Endothelial cell (in vitro differentiated cells): ENCODE data around the gene KCNB1. TPM values are rescaled to one million over a fixed set of nuclear protein-coding genes. Genes with fewer than 3 reads are reported as not detected.

Source experiments
- DNase-seq: peaks from one replicate; pipeline ENCODE4 v3.0.0; 2021; ENCODE audit warnings: low spot score
- H3K27ac Mint-ChIP-seq: one replicate; pipeline ENCODE4 v1.8.0; 2021; ENCODE audit warnings: mixed read lengths, inconsistent platforms; ENCODE audit not compliant: unreplicated experiment
- H3K27me3 Mint-ChIP-seq: one replicate; pipeline ENCODE4 v1.8.0; 2021; ENCODE audit warnings: mild to moderate bottlenecking, moderate library complexity, mixed read lengths, inconsistent platforms; ENCODE audit not compliant: unreplicated experiment
- H3K36me3 Mint-ChIP-seq: one replicate; pipeline ENCODE4 v1.8.0; 2021; ENCODE audit warnings: mild to moderate bottlenecking, low read depth, mixed read lengths, inconsistent platforms; ENCODE audit not compliant: unreplicated experiment
- H3K4me1 Mint-ChIP-seq: one replicate; pipeline ENCODE4 v1.8.0; 2021; ENCODE audit warnings: mild to moderate bottlenecking, mixed read lengths, inconsistent platforms; ENCODE audit not compliant: unreplicated experiment
- H3K4me3 Mint-ChIP-seq: one replicate; pipeline ENCODE4 v1.8.0; 2021; ENCODE audit warnings: mild to moderate bottlenecking, mixed read lengths, inconsistent platforms; ENCODE audit not compliant: unreplicated experiment
- H3K9me3 Mint-ChIP-seq: one replicate; pipeline ENCODE4 v1.8.0; 2021; ENCODE audit warnings: mixed read lengths, inconsistent platforms; ENCODE audit not compliant: unreplicated experiment
- CTCF ChIP-seq: fragments of 200-600 bp; sonication (generic); IDR thresholded peaks from one replicate; pipeline ENCODE4 v1.5.0; 2021; ENCODE audit warnings: antibody characterized with exemption; ENCODE audit not compliant: unreplicated experiment
- total RNA-seq: library from RNA; stranded (reverse); fragmentation: NEBNext Ultra II Directional; extraction: Animal tissue kit (Norgen Biotek cat#: 25700); gene quantifications from one replicate; pipeline ENCODE4 v1.2.1, GENCODE V29; 2021; ENCODE audit not compliant: unreplicated experiment

The KCNB1 gene
- total RNA-seq, 1 donor from 2014 or later: 0.36 TPM

DNA sequence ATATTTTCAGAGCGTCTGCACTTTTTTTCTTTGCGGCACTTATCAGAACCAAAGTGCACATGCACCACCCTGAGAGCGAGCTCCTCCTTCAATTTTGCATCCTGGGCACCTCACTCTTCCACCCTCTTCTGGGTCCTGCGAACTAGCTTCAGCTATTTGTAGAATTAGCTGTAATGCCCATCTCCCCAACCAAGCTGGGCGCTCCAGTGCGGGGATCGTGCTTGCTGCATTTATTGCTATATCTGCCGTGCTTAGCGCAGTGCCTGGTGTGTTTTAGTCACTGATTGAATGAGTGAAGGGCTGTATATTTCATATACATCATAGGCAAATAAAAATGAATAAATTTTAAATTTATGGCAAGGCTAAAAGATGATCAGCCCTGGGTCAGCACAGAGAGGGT is 75.8 kb downstream of the KCNB1 start:
- peaks cover 11% of the 10 kb centered on the region for H3K27me3 Mint-ChIP-seq
- no peak overlapping the region for H3K4me3 Mint-ChIP-seq
- no peak overlapping the region for H3K27ac Mint-ChIP-seq
- no peaks in the 10 kb centered on the region for H3K36me3 Mint-ChIP-seq
- H3K9me3 Mint-ChIP-seq: no peaks in the 10 kb centered on the region
- peaks cover 21% of the 10 kb centered on the region for H3K4me1 Mint-ChIP-seq
- no peak for DNase-seq
- no peak for TF ChIP-seq CTCF

DNA sequence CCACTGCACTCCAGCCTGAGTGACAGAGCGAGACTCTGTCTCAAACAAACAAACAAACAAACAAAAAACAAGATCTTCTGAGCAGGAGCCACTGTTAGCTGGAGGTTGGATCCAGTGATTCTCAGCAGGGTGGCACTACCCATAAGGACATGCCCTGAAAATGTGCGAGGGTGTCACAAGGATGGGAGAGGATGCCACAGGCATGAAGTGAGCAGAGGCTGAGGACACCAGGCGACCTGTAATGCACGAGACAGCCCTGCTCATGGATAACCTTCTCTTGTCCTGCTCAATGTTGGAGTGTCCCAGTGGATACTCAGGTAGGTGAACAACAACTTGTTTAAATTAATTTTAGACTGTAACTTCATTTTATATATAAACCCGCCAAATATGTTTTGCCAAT is 76.8 kb downstream of the KCNB1 start:
- DNase-seq: no peak
- no peaks in the 10 kb centered on the region for H3K9me3 Mint-ChIP-seq
- H3K4me3 Mint-ChIP-seq: no peak overlapping the region
- H3K4me1 Mint-ChIP-seq: peaks cover 25% of the 10 kb centered on the region
- no peak overlapping the region for H3K27ac Mint-ChIP-seq
- H3K36me3 Mint-ChIP-seq: no peaks in the 10 kb centered on the region
- no peak for TF ChIP-seq CTCF
- H3K27me3 Mint-ChIP-seq: peaks cover 11% of the 10 kb centered on the region

DNA sequence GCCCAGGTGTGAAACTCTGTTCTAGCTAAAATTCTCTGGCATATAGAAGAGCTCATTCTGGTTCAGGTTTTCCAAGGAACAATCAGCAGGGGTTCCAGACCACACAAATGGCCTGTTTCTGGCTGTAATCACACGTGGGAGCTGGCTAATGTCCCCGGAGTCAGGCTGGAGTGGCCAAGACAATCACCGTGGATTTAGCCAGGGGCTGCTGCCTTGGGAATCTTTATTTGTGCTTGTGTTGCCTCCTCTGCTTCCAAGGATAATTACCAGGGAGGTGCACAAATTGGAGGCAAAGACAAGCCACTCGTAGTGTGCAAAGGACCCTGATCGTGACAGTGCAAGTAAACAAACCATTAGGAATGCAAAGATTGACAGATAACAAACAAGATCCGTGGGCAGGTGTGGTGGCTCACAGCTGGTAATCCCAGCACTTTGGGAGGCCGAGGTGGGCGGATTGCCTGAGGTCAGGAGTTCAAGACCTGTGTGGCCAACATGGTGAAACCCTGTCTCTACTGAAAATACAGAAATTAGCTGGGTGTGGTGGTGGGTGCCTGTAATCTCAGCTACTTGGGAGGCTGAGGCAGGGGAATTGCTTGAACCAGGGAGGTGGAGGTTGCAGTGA is 77.3 kb downstream of the KCNB1 start:
- Mint-ChIP-seq H3K27me3 (peaks cover 11% of the 10 kb centered on the region), H3K4me3 (no peak overlapping the region), H3K36me3 (no peaks in the 10 kb centered on the region), H3K27ac (no peak overlapping the region), H3K9me3 (no peaks in the 10 kb centered on the region), H3K4me1 (peaks cover 27% of the 10 kb centered on the region)
- TF ChIP-seq CTCF: no peak
- no peak for DNase-seq

GRCh38 chr20:49404461-49404860 is 78.0 kb downstream of the KCNB1 start:
- H3K36me3 Mint-ChIP-seq: no peaks in the 10 kb centered on the region
- no peak overlapping the region for H3K27ac Mint-ChIP-seq
- DNase-seq: no peak
- no peak for TF ChIP-seq CTCF
- H3K4me1 Mint-ChIP-seq: peaks cover 27% of the 10 kb centered on the region
- H3K27me3 Mint-ChIP-seq: peaks cover 11% of the 10 kb centered on the region
- H3K9me3 Mint-ChIP-seq: no peaks in the 10 kb centered on the region
- no peak overlapping the region for H3K4me3 Mint-ChIP-seq

DNA sequence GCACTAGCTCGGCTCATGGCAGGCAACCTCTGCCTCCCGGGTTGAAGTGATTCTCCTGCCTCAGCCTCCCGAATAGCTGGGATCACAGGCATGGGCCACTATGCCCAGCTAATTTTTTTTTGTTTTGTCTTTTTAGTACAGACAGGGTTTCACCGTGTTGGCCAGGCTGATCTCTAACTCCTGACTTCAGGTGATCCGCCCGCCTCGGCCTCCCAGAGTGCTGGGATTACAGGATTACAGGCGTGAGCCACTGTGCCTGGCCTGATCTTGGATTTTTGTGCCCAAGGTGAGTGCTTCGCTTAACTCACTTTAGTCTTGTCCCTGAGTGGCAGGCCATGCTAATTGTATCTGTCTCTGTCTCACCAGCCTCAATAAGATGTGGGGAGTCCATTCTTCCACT is 78.6 kb downstream of the KCNB1 start:
- Mint-ChIP-seq H3K36me3 (no peaks in the 10 kb centered on the region), H3K27me3 (peaks cover 11% of the 10 kb centered on the region), H3K27ac (no peak overlapping the region), H3K4me1 (peaks cover 27% of the 10 kb centered on the region), H3K4me3 (no peak overlapping the region), H3K9me3 (no peaks in the 10 kb centered on the region)
- no peak for DNase-seq
- no peak for TF ChIP-seq CTCF
